Measurements from ENCODE around the gene EPM2A. TPM values are rescaled to one million over a fixed set of nuclear protein-coding genes. Genes with fewer than 3 reads are reported as not detected.

Gene EPM2A
- total and polyA plus RNA-seq, 2 of the 4 experiments (the other 2 are of a cell fraction) = 2.1 to 4.5 TPM

- Histone ChIP-seq H3K23ac (ENCODE audit: low read depth, low read length) (no peak overlapping the region), H3K36me3 (ENCODE audit: control insufficient read depth, insufficient read depth, low read length) (no peaks in the 10 kb centered on the region), H3K27me3 (ENCODE audit: control insufficient read depth, insufficient read depth, low read length) (no peaks in the 10 kb centered on the region), H3K9ac (ENCODE audit: low read depth, low read length) (no peak overlapping the region), H3K18ac (ENCODE audit: low read depth, low read length) (no peak overlapping the region), H3K4me1 (ENCODE audit: control insufficient read depth, insufficient read depth, low read length) (no peaks in the 10 kb centered on the region), H2BK5ac (ENCODE audit: low read depth, low read length, poor library complexity, severe bottlenecking) (no peak overlapping the region), H3K14ac (replicated peaks; ENCODE audit: low read depth, low read length) (no peak overlapping the region), H3K4me3 (ENCODE audit: insufficient read depth, low read depth, low read length) (no peak overlapping the region), H3K9me1 (ENCODE audit: insufficient read depth, low read length) (0 out of 2 replicates have a peak, but pooled peaks cover 2% of the 10 kb centered on the region), H2AK9ac (replicated peaks; ENCODE audit: low read depth, low read length, poor library complexity) (no peak overlapping the region), H3K4ac (ENCODE audit: low read depth, low read length) (no peak overlapping the region), H2AK5ac (ENCODE audit: low read depth, low read length) (no peak overlapping the region), H4K20me1 (ENCODE audit: insufficient read depth, low read length) (no peaks in the 10 kb centered on the region), H3K79me1 (ENCODE audit: low read depth in 1 of 2, low read length in 2 of 2) (no peaks in the 10 kb centered on the region), H4K5ac (ENCODE audit: low read depth, low read length) (no peak overlapping the region), H2BK15ac (ENCODE audit: low read depth, low read length) (no peak overlapping the region), H2BK20ac (ENCODE audit: low read depth, low read length) (no peak overlapping the region), H4K8ac (ENCODE audit: low read depth in 2 of 2, low read length in 2 of 2) (no peak overlapping the region), H3K27ac (ENCODE audit: insufficient read depth, low read length) (no peak overlapping the region), H4K91ac (ENCODE audit: insufficient read depth, low read depth, low read length) (no peak overlapping the region), H2AFZ (replicated peaks; ENCODE audit: low read length, poor library complexity) (no peak overlapping the region), H3K56ac (ENCODE audit: extremely low read depth, insufficient read depth, low read length) (no peak overlapping the region), H2BK120ac (ENCODE audit: low read depth, low read length) (no peak overlapping the region), H3K9me3 (ENCODE audit: control insufficient read depth, insufficient read depth, low read length) (no peaks in the 10 kb centered on the region), H3K4me2 (ENCODE audit: low read depth, low read length) (no peak overlapping the region)
- ATAC-seq (ENCODE audit: low read depth) (no peak), DNase-seq (no peak)
- dilution Hi-C loops (cut with HindIII; ENCODE audit: low sequenced_read_pairs, unreplicated experiment) = no loop called here
- BruUV-seq (replicated peaks) = no TSS peak
- ChIA-PET POLR2A (ENCODE audit: unreplicated experiment) (no interaction called here), CTCF (interaction anchor here (0.9 to 1.4 kb wide), 2 partner anchors 9 to 18 kb away, joined by 3 read pairs; no protein-coding TSS in a partner anchor)
- in situ Hi-C loops (cut with MboI; ENCODE audit: low sequenced_read_pairs) = no loop called here
- intact Hi-C loops (cut with micrococcal nuclease) = no loop called here
- TF ChIP-seq RAD21 (IDR thresholded peaks at IDR 0.05; ENCODE audit: low read length) (no peak), USF2 (IDR thresholded peaks at IDR 0.05; ENCODE audit: low read depth, low read length) (no peak), RCOR1 (IDR thresholded peaks at IDR 0.05; ENCODE audit: insufficient replicate concordance, low read length) (no peak), ELK1 (IDR thresholded peaks at IDR 0.05; ENCODE audit: borderline replicate concordance, low read depth, low read length) (no peak), MXI1 (IDR thresholded peaks at IDR 0.05; ENCODE audit: borderline replicate concordance, low read depth, low read length) (no peak), SMC3 (IDR thresholded peaks at IDR 0.05; ENCODE audit: low read depth, low read length) (no peak), FOS (IDR thresholded peaks at IDR 0.05; ENCODE audit: low read depth, low read length) (no peak), MAFK (IDR thresholded peaks at IDR 0.05; ENCODE audit: low read depth, low read length) (no peak), MAZ (IDR thresholded peaks at IDR 0.05; ENCODE audit: borderline replicate concordance, low read depth, low read length) (no peak), POLR2A (IDR thresholded peaks at IDR 0.05; ENCODE audit: low read depth, low read length) (no peak), RFX5 (IDR thresholded peaks at IDR 0.05; ENCODE audit: low read depth, low read length) (no peak), BHLHE40 (IDR thresholded peaks at IDR 0.05; ENCODE audit: low read depth, low read length) (no peak), CHD1 (IDR thresholded peaks at IDR 0.05; ENCODE audit: low read depth, low read length) (no peak), CTCF (conservative IDR thresholded peaks at IDR 0.05; ENCODE audit: low read depth, low read length) (no peak), CEBPB (IDR thresholded peaks at IDR 0.05; ENCODE audit: low read depth, low read length) (no peak), NFE2L2 (IDR thresholded peaks at IDR 0.05; ENCODE audit: low read depth, low read length) (no peak)
- WGBS, 2 experiments (ENCODE audit: extremely low coverage in 2 of 2, insufficient read length in 1 of 2) = no CpG with 5 or more reads among the region's 2 CpGs
Measured at GRCh38 chr6:145651988-145652387, 83.3 kb downstream of the EPM2A start.
